Spleen (tissue), 11 donors: ENCODE data around the gene ZNF317. TPM values are rescaled to one million over a fixed set of nuclear protein-coding genes. Genes with fewer than 3 reads are reported as not detected.

Experiments
- DNase-seq: peaks from one replicate; pipeline ENCODE4 v3.0.0-alpha.2; 2020
- H3K27ac ChIP-seq, 8 donors: fragments of 200-600 bp; sonication (generic) in 7 of 8; 1 replicate in 4 of 8; 2 replicates in 4 of 8; pipeline versions ENCODE4 v1.5.0 to v1.8.0; 2016 to 2021; ENCODE audit warnings: inconsistent platforms in 4 of 8, mild to moderate bottlenecking in 4 of 8, moderate library complexity in 1 of 8
- H3K27me3 ChIP-seq, 7 donors: fragments of 200-600 bp; sonication (generic) in 6 of 7; replicated peaks in 1 of 7; 1 replicate in 4 of 7; 2 replicates in 3 of 7; pipeline versions ENCODE4 v1.5.0 to v1.8.0; 2016 to 2021; ENCODE audit warnings: inconsistent platforms in 3 of 7, mild to moderate bottlenecking in 1 of 7
- H3K36me3 ChIP-seq, 6 donors: fragments of 200-600 bp; sonication (generic) in 5 of 6; 1 replicate in 4 of 6; 2 replicates in 2 of 6; pipeline versions ENCODE4 v1.5.0 to v1.8.0; 2016 to 2021; ENCODE audit warnings: inconsistent platforms in 2 of 6
- H3K4me1 ChIP-seq, 6 donors: fragments of 200-600 bp; sonication (generic) in 5 of 6; 1 replicate in 3 of 6; 2 replicates in 3 of 6; pipeline versions ENCODE4 v1.5.0 to v1.8.0; 2016 to 2021; ENCODE audit warnings: inconsistent platforms in 3 of 6
- H3K4me3 ChIP-seq, 8 donors: fragments of 200-600 bp; sonication (generic) in 7 of 8; 1 replicate in 4 of 8; 2 replicates in 4 of 8; pipeline versions ENCODE4 v1.5.0 to v1.8.0; 2016 to 2021; ENCODE audit warnings: inconsistent platforms in 4 of 8, mild to moderate bottlenecking in 4 of 8, moderate library complexity in 2 of 8
- H3K9me3 ChIP-seq, 8 donors: fragments of 200-600 bp; sonication (generic) in 7 of 8; 1 replicate in 4 of 8; 2 replicates in 4 of 8; pipeline versions ENCODE4 v1.5.0 to v1.8.0; 2016 to 2021; ENCODE audit warnings: inconsistent platforms in 4 of 8
- POLR2A ChIP-seq, 3 donors: fragments of 450-650 bp; IDR thresholded peaks; one replicate each; pipeline ENCODE4 v1.5.1; 2017; ENCODE audit warnings: antibody characterized with exemption in 3 of 3, mild to moderate bottlenecking in 1 of 3
- POLR2AphosphoS5 ChIP-seq, 3 donors: sonication (generic); formaldehyde crosslinking; IDR thresholded peaks; one replicate each; pipeline ENCODE4 v1.5.1; 2017; ENCODE audit warnings: antibody characterized with exemption in 3 of 3
- WGBS, 5 donors: extraction: QIAGEN DNeasy Blood & Tissue Kit in 3 of 5; methylation state at CpG; one replicate each; pipeline versions ENCODE4 v1.1.5 to v1.1.7; 2013 to 2018; 5-methylcytosine and 5-hydroxymethylcytosine counted together
- intact Hi-C: fragments of 100-400 bp; cut with DNase I; formaldehyde crosslinking; loops from one replicate; pipeline ENCODE4 v1.15.0; 2023; ENCODE audit warnings: low total_unique reads
- polyA plus RNA-seq, 3 donors: library from polyadenylated mRNA; stranded (reverse); fragments of 200-250 nt; gene quantifications; one replicate each; pipeline ENCODE4 v1.2.1, GENCODE V29; 2013
- total RNA-seq, 7 donors: library from RNA; depleted of rRNA in 3 of 7; stranded (reverse); fragments of >200 nt in 3 of 7; fragmentation: NEBNext Ultra II Directional in 4 of 7; extraction: Animal tissue kit (Norgen Biotek cat#: 25700) in 4 of 7; gene quantifications; one replicate each; pipeline versions ENCODE4 v1.1.0 to v1.2.1, GENCODE V29; 2016 to 2021
- TF ChIP-seq, protein P1 (sequence below), 11 experiments: fragments of 200-600 bp in 7 of 11; fragments of 450-650 bp in 4 of 11; sonication (generic) in 4 of 11; IDR thresholded peaks in 8 of 11; conservative IDR thresholded peaks in 3 of 11; 1 replicate in 7 of 11; 2 replicates in 4 of 11; pipeline versions ENCODE4 v1.4.0 to v1.8.0; 2016 to 2021; ENCODE audit warnings: antibody characterized with exemption in 11 of 11, inconsistent platforms in 4 of 11, mild to moderate bottlenecking in 1 of 11
- donor health status: healthy with polysubstance abuse.
- donor health status: DM: no; HTN: no; CAD: no; lungs with moderate emphysema.
- donor health status: DM: no; HTN: no; CAD: no.
- donor health status: Bipolar disorder and iron deficiency.
- donor health status: healthy.
- donor health status: DM: no; HTN: no; CAD: no.
- donor health status: DM: yes; HTN: yes; CAD: no.

Gene ZNF317
- total and polyA plus RNA-seq, 10 donors, result 30.2 to 51.2 (median 34.9) TPM

- Histone ChIP-seq H3K9me3 (no peaks in the 10 kb centered on the region), H3K27me3 (peaks cover 0 to 27% (median 0%) of the 10 kb centered on the region in 7 donors), H3K27ac (peak overlapping the region in 3 of 8 donors; percentile 14 to 51 (median 23)), H3K36me3 (no peaks in the 10 kb centered on the region), H3K4me1 (peaks cover 0 to 16% (median 0%) of the 10 kb centered on the region in 6 donors), H3K4me3 (no peak overlapping the region)
- WGBS, 5 donors, result 15 to 26% (median 20%) methylated on average over 1 of the region's 1 CpG
- intact Hi-C loops, result no loop called here
- TF ChIP-seq POLR2A (IDR thresholded peaks at IDR 0.05) (no peak), POLR2AphosphoS5 (IDR thresholded peaks at IDR 0.05) (no peak)
- TF ChIP-seq, protein P1, sequence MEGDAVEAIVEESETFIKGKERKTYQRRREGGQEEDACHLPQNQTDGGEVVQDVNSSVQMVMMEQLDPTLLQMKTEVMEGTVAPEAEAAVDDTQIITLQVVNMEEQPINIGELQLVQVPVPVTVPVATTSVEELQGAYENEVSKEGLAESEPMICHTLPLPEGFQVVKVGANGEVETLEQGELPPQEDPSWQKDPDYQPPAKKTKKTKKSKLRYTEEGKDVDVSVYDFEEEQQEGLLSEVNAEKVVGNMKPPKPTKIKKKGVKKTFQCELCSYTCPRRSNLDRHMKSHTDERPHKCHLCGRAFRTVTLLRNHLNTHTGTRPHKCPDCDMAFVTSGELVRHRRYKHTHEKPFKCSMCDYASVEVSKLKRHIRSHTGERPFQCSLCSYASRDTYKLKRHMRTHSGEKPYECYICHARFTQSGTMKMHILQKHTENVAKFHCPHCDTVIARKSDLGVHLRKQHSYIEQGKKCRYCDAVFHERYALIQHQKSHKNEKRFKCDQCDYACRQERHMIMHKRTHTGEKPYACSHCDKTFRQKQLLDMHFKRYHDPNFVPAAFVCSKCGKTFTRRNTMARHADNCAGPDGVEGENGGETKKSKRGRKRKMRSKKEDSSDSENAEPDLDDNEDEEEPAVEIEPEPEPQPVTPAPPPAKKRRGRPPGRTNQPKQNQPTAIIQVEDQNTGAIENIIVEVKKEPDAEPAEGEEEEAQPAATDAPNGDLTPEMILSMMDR (IDR thresholded peaks at IDR 0.05 in 8 of 11, conservative IDR thresholded peaks at IDR 0.05 in 3 of 11), result no peak
- no peak for DNase-seq
Measured at GRCh38 chr19:9130965-9131364, 9.2 kb upstream of the ZNF317 start.

DNA sequence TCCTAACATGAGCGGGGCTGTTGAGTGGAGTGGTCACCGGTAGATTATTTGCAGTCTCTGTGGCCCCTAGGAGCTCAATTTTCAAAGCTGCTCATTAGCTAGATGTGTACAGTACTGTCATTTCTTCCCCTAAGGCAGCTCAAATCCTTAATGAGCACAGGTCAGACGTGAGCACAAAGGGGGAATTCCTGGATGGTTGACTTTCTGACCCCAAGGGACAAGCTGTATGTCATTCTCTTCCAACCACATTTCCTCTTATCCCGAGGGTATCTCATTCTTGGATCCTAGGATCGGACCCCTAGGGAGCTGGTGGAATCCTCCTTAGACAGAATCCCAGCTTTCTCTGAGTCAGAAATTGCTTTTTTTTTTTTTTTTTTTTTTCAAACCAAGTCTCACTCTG, 7.8 kb upstream of the ZNF317 start:
- no peaks in the 10 kb centered on the region for H3K36me3 ChIP-seq
- intact Hi-C loops, result no loop called here
- no peak for DNase-seq
- peaks cover 0 to 17% (median 0%) of the 10 kb centered on the region in 7 donors for H3K27me3 ChIP-seq
- no peak for TF ChIP-seq POLR2A (IDR thresholded peaks at IDR 0.05)
- TF ChIP-seq POLR2AphosphoS5 (IDR thresholded peaks at IDR 0.05), result no peak
- TF ChIP-seq, protein P1 (IDR thresholded peaks at IDR 0.05 in 8 of 11, conservative IDR thresholded peaks at IDR 0.05 in 3 of 11), result no peak
- no peak overlapping the region for H3K27ac ChIP-seq
- 55 to 71% (median 68%) methylated on average over 5 of the region's 5 CpGs for WGBS, 5 donors
- H3K9me3 ChIP-seq, result no peaks in the 10 kb centered on the region
- peaks cover 0 to 28% (median 6%) of the 10 kb centered on the region in 6 donors for H3K4me1 ChIP-seq
- H3K4me3 ChIP-seq, result no peak overlapping the region

DNA sequence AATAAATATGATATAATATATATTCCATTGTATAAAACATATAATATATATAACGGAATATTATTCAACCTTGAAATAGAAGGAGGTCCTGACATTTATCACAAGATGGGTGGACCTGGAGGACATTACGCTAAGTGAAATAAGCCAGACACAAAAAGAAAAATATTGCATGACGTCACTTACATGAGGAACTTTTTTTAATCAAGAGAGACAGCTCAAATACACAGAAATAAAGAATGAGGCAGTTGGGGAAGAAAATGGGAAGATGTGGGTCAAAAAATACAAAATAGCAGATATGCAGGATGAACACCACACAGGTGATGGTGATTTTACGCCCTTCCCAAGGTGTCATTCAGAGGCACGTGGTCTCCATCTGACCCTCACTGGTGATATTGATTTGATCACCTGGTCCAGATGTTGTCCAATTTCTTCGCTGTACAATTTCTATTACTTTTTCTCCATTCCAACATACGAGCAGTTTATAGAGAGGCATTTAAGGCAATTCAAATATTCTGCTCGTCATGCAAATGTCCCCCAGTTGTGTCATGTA, 513 bp upstream of the ZNF317 start:
- H3K9me3 ChIP-seq, result peaks cover 4 to 20% (median 12%) of the 10 kb centered on the region in 8 donors
- 29 to 35% (median 31%) methylated on average over 8 of the region's 8 CpGs for WGBS, 5 donors
- intact Hi-C loops, result loop anchor here (5.0 to 10.0 kb wide), 2 partner anchors 65 to 658 kb away; no protein-coding TSS in a partner anchor
- no peaks in the 10 kb centered on the region for H3K27me3 ChIP-seq
- no peak for TF ChIP-seq POLR2A (IDR thresholded peaks at IDR 0.05)
- TF ChIP-seq, protein P1 (IDR thresholded peaks at IDR 0.05 in 8 of 11, conservative IDR thresholded peaks at IDR 0.05 in 3 of 11), result no peak
- TF ChIP-seq POLR2AphosphoS5 (IDR thresholded peaks at IDR 0.05), result no peak
- DNase-seq, result no peak
- H3K4me1 ChIP-seq, result peaks cover 17 to 52% (median 34%) of the 10 kb centered on the region in 6 donors
- peaks cover 0 to 18% (median 4%) of the 10 kb centered on the region in 6 donors for H3K36me3 ChIP-seq
- peak overlapping the region; percentile 90 to 96 (median 93) for H3K4me3 ChIP-seq
- H3K27ac ChIP-seq, result peak overlapping the region; percentile 81 to 93 (median 90)

GRCh38 chr19:9144920-9145319, 4.7 kb downstream of the ZNF317 start:
- H3K36me3 ChIP-seq, result peaks cover 0 to 69% (median 17%) of the 10 kb centered on the region in 6 donors
- H3K4me3 ChIP-seq, result no peak overlapping the region
- no peak for DNase-seq
- intact Hi-C loops, result loop anchor here (10.0 kb wide), 1 partner anchor 60 kb away; no protein-coding TSS in a partner anchor
- 95 to 99% (median 97%) methylated on average over 5 of the region's 5 CpGs for WGBS, 5 donors
- no peaks in the 10 kb centered on the region for H3K27me3 ChIP-seq
- no peak for TF ChIP-seq POLR2A (IDR thresholded peaks at IDR 0.05)
- TF ChIP-seq, protein P1 (IDR thresholded peaks at IDR 0.05 in 8 of 11, conservative IDR thresholded peaks at IDR 0.05 in 3 of 11), result no peak
- no peak for TF ChIP-seq POLR2AphosphoS5 (IDR thresholded peaks at IDR 0.05)
- H3K4me1 ChIP-seq, result peaks cover 13 to 52% (median 24%) of the 10 kb centered on the region in 6 donors
- peaks cover 12 to 55% (median 38%) of the 10 kb centered on the region in 8 donors for H3K9me3 ChIP-seq
- no peak overlapping the region for H3K27ac ChIP-seq
